Neural progenitor cell (in vitro differentiated cells): Measurements from ENCODE around the gene SMTNL2. TPM values are rescaled to one million over a fixed set of nuclear protein-coding genes. Genes with fewer than 3 reads are reported as not detected.

Experiments used
- DNase-seq: peaks from one replicate; pipeline ENCODE4 v3.0.0-alpha.2; 2016; ENCODE audit warnings: low spot score
- H2AFZ ChIP-seq: fragments of 200-600 bp; sonication (generic); replicated peaks from 2 replicates; pipeline ENCODE4 v1.6.1; 2016; ENCODE audit warnings: antibody characterized with exemption
- H3F3A ChIP-seq: fragments of 200-600 bp; sonication (generic); 2 replicates; pipeline ENCODE4 v1.6.1; 2016; ENCODE audit warnings: antibody characterized with exemption, low read depth
- H3K27ac ChIP-seq: fragments of 200-600 bp; sonication (generic); 2 replicates; pipeline ENCODE4 v1.5.1; 2016; ENCODE audit warnings: mild to moderate bottlenecking
- H3K27me3 ChIP-seq: fragments of 200-600 bp; sonication (generic); 2 replicates; pipeline ENCODE4 v1.6.1; 2016; ENCODE audit warnings: mild to moderate bottlenecking, moderate library complexity
- H3K36me3 ChIP-seq: fragments of 200-600 bp; sonication (generic); 2 replicates; pipeline ENCODE4 v1.5.1; 2016
- H3K4me1 ChIP-seq: fragments of 200-600 bp; sonication (generic); 2 replicates; pipeline ENCODE4 v1.6.1; 2016; ENCODE audit warnings: mixed run types
- H3K4me2 ChIP-seq: fragments of 200-600 bp; sonication (generic); 2 replicates; pipeline ENCODE4 v1.6.1; 2016
- H3K4me3 ChIP-seq: fragments of 200-600 bp; sonication (generic); 2 replicates; pipeline ENCODE4 v1.5.1; 2016
- H3K79me2 ChIP-seq: fragments of 200-600 bp; sonication (generic); 2 replicates; pipeline ENCODE4 v1.6.1; 2016; ENCODE audit warnings: low read depth
- H3K9ac ChIP-seq: fragments of 200-600 bp; sonication (generic); 2 replicates; pipeline ENCODE4 v1.6.1; 2016
- H3K9me3 ChIP-seq: fragments of 200-600 bp; sonication (generic); 2 replicates; pipeline ENCODE4 v1.5.1; 2016; ENCODE audit warnings: low read depth
- H4K20me1 ChIP-seq: fragments of 200-600 bp; sonication (generic); 2 replicates; pipeline ENCODE4 v1.6.1; 2016; ENCODE audit warnings: low read depth
- H3K27ac Mint-ChIP-seq: 3 replicates; pipeline ENCODE4 v1.8.0; 2021; ENCODE audit warnings: mixed read lengths
- H3K27me3 Mint-ChIP-seq: 2 replicates; pipeline ENCODE4 v1.8.0; 2022; ENCODE audit warnings: low read depth, mild to moderate bottlenecking, inconsistent platforms, moderate library complexity, mixed read lengths; ENCODE audit not compliant: insufficient read depth
- H3K36me3 Mint-ChIP-seq: 3 replicates; pipeline ENCODE4 v1.8.0; 2021; ENCODE audit warnings: mixed read lengths
- H3K4me1 Mint-ChIP-seq: 3 replicates; pipeline ENCODE4 v1.8.0; 2021; ENCODE audit warnings: mixed read lengths
- H3K4me3 Mint-ChIP-seq: 3 replicates; pipeline ENCODE4 v1.8.0; 2021; ENCODE audit warnings: mild to moderate bottlenecking, moderate library complexity, mixed read lengths
- H3K9me3 Mint-ChIP-seq: 3 replicates; pipeline ENCODE4 v1.8.0; 2020; ENCODE audit warnings: mixed read lengths
- CTCF ChIP-seq: fragments of 200-600 bp; sonication (generic); IDR thresholded peaks from 2 replicates; pipeline ENCODE4 v1.5.1; 2017; ENCODE audit warnings: antibody characterized with exemption, mild to moderate bottlenecking
- EZH2 ChIP-seq: fragments of 200-600 bp; sonication (generic); IDR thresholded peaks from 2 replicates; pipeline ENCODE4 v1.6.1; 2017; ENCODE audit warnings: antibody characterized with exemption, mild to moderate bottlenecking, moderate library complexity
- EZH2phosphoT487 ChIP-seq: fragments of 200-600 bp; sonication (generic); IDR thresholded peaks from 2 replicates; pipeline ENCODE4 v1.6.1; 2017; ENCODE audit warnings: antibody characterized with exemption
- total RNA-seq: library from RNA; depleted of rRNA; stranded (reverse); fragments of >200 nt; gene quantifications from 2 replicates; pipeline ENCODE4 v1.2.3, GENCODE V29; 2015; ENCODE audit warnings: low replicate concordance

The SMTNL2 gene
- total RNA-seq, 1 donor from 2014 or later = 3.0 TPM

DNA sequence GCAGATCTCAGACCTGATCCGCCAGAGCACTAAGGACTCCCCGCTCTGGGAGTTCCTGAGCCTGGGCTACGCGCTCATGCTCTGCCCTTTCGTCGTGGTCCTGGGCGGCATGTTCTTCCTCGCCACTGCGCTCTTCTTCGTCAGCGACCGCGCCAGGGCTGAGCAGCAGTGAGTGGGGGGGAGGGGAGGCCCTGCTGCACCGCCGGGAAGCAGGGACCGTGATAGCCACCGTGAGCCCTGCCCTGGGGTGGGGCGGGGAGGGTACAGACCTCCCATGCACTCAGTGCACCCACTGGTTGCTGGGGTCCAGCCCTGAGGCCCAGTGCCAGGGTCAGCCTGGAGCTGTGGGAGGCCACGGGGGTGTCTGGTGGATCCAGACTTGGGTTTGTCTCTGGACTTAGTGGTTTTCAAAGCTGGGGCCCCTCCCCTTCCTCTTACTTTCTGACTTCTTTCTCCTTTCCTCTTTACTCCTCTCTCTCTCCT lies 48.0 kb upstream of the SMTNL2 start:
- H3F3A ChIP-seq = peaks cover 3% of the 10 kb centered on the region
- H3K9me3 ChIP-seq = no peaks in the 10 kb centered on the region
- no peak overlapping the region for H3K9ac ChIP-seq
- Mint-ChIP-seq H3K9me3 (no peaks in the 10 kb centered on the region), H3K4me1 (no peaks in the 10 kb centered on the region), H3K36me3 (peaks cover 3% of the 10 kb centered on the region), H3K27ac (no peak overlapping the region), H3K4me3 (no peak overlapping the region), H3K27me3 (peaks cover 3% of the 10 kb centered on the region)
- H3K36me3 ChIP-seq = no peaks in the 10 kb centered on the region
- no peak for TF ChIP-seq EZH2phosphoT487
- TF ChIP-seq EZH2 = no peak
- no peak for TF ChIP-seq CTCF
- peak; percentile 38 for DNase-seq
- peaks cover 22% of the 10 kb centered on the region for H3K4me1 ChIP-seq
- no peak overlapping the region for H3K27ac ChIP-seq
- no peaks in the 10 kb centered on the region for H4K20me1 ChIP-seq
- no peak overlapping the region for H3K4me3 ChIP-seq
- H3K79me2 ChIP-seq = no peaks in the 10 kb centered on the region
- H3K4me2 ChIP-seq = peak overlapping the region; percentile 66
- peak overlapping the region; percentile 60 for H2AFZ ChIP-seq
- peaks cover 5% of the 10 kb centered on the region for H3K27me3 ChIP-seq

- Histone ChIP-seq H3F3A (peaks cover 3% of the 10 kb centered on the region), H3K4me3 (no peak overlapping the region), H3K4me1 (peaks cover 22% of the 10 kb centered on the region), H3K4me2 (peak overlapping the region; percentile 66), H3K9ac (no peak overlapping the region), H3K36me3 (no peaks in the 10 kb centered on the region), H2AFZ (no peak overlapping the region), H3K27ac (no peak overlapping the region), H4K20me1 (no peaks in the 10 kb centered on the region), H3K27me3 (no peaks in the 10 kb centered on the region), H3K9me3 (no peaks in the 10 kb centered on the region), H3K79me2 (no peaks in the 10 kb centered on the region)
- Mint-ChIP-seq H3K4me3 (no peak overlapping the region), H3K4me1 (no peaks in the 10 kb centered on the region), H3K27ac (no peak overlapping the region), H3K36me3 (peaks cover 3% of the 10 kb centered on the region), H3K27me3 (peaks cover 3% of the 10 kb centered on the region), H3K9me3 (no peaks in the 10 kb centered on the region)
- TF ChIP-seq EZH2phosphoT487 = no peak
- no peak for TF ChIP-seq CTCF
- no peak for TF ChIP-seq EZH2
- DNase-seq = no peak
These were observed 47.5 kb upstream of the SMTNL2 start for GRCh38 chr17:4536742-4537411.

DNA sequence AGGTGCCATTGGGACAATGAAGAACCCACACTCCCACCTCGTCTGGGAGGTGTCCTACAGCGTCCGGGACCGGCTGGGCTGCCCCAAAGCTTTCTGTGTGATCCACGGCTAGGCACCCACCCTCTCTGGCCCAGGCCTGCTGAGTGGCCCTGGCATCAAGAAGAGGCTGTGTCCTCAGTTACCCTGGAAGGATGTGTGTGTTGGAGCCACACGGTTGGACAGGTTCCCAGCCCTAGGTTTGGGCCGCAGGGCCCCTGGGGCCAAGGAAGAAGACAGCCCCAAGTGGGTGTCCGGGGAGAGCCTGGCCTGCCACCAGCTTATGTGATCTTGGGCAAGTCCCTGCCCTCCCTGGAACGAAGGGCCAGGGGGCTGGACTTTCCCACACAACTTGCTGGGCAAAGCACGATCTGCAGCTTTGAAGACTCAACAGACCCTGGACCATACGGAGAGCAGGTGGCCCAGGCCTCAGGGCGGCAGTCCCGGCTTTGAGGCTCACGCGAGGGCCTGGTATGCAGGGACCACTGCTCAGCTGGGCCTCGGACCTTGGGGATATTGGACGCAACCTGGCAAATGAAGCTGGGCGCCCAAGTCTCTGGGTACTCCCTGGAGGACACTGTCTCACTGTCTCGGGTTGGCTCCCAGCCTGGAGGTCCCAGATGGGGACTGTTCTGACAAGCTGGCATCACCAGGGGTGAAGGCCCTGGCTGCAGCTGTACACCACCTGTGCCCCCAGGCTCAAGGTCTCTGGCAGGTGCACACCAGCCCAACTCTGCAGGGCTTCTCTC lies 46.7 kb upstream of the SMTNL2 start:
- no peak overlapping the region for H3K4me3 Mint-ChIP-seq
- Histone ChIP-seq H3K4me1 (peaks cover 22% of the 10 kb centered on the region), H3K27me3 (no peaks in the 10 kb centered on the region), H4K20me1 (no peaks in the 10 kb centered on the region), H3K79me2 (no peaks in the 10 kb centered on the region), H3K9me3 (no peaks in the 10 kb centered on the region), H3K4me3 (no peak overlapping the region), H3K9ac (no peak overlapping the region), H2AFZ (no peak overlapping the region), H3K36me3 (no peaks in the 10 kb centered on the region), H3K4me2 (no peak overlapping the region), H3K27ac (no peak overlapping the region), H3F3A (peaks cover 3% of the 10 kb centered on the region)
- peaks cover 3% of the 10 kb centered on the region for H3K27me3 Mint-ChIP-seq
- DNase-seq = no peak
- no peaks in the 10 kb centered on the region for H3K9me3 Mint-ChIP-seq
- H3K36me3 Mint-ChIP-seq = peaks cover 3% of the 10 kb centered on the region
- no peak overlapping the region for H3K27ac Mint-ChIP-seq
- no peaks in the 10 kb centered on the region for H3K4me1 Mint-ChIP-seq
- TF ChIP-seq CTCF = no peak
- TF ChIP-seq EZH2phosphoT487 = no peak
- TF ChIP-seq EZH2 = no peak
